Measurements from ENCODE around the gene ENPP3. TPM values are rescaled to one million over a fixed set of nuclear protein-coding genes. Genes with fewer than 3 reads are reported as not detected.

The ENPP3 gene
- total RNA-seq, 1 donor from 2014 or later: 16.3 TPM

- Mint-ChIP-seq H3K4me1 (ENCODE audit: low read depth) (peaks cover 21% of the 10 kb centered on the region), H3K36me3 (ENCODE audit: low read depth) (peaks cover 20% of the 10 kb centered on the region), H3K4me3 (ENCODE audit: low read depth) (peak overlapping the region; percentile 97), H3K27ac (peak overlapping the region; percentile 81), H3K27me3 (ENCODE audit: low read depth) (no peaks in the 10 kb centered on the region), H3K9me3 (no peaks in the 10 kb centered on the region)
- intact Hi-C loops (cut with micrococcal nuclease): loop anchor here (1.0 to 5.0 kb wide), 6 partner anchors 11 to 742 kb away; partner anchors contain the start of gene ENPP1
- no peak for DNase-seq (ENCODE audit: low spot score)
Observed at GRCh38 chr6:131629651-131630050, 7.5 kb upstream of the ENPP3 start.

GRCh38 chr6:131631625-131632289, 5.3 kb upstream of the ENPP3 start:
- no peak for DNase-seq (ENCODE audit: low spot score)
- Mint-ChIP-seq H3K4me1 (ENCODE audit: low read depth) (peaks cover 20% of the 10 kb centered on the region), H3K36me3 (ENCODE audit: low read depth) (peaks cover 14% of the 10 kb centered on the region), H3K27me3 (ENCODE audit: low read depth) (no peaks in the 10 kb centered on the region), H3K4me3 (ENCODE audit: low read depth) (no peak overlapping the region), H3K27ac (peak overlapping the region; percentile 13), H3K9me3 (no peaks in the 10 kb centered on the region)
- intact Hi-C loops (cut with micrococcal nuclease): no loop called here

- Mint-ChIP-seq H3K27ac (no peak overlapping the region), H3K9me3 (no peaks in the 10 kb centered on the region), H3K27me3 (ENCODE audit: low read depth) (no peaks in the 10 kb centered on the region), H3K4me3 (ENCODE audit: low read depth) (no peak overlapping the region), H3K36me3 (ENCODE audit: low read depth) (peaks cover 16% of the 10 kb centered on the region), H3K4me1 (ENCODE audit: low read depth) (peaks cover 14% of the 10 kb centered on the region)
- DNase-seq (ENCODE audit: low spot score): no peak
- intact Hi-C loops (cut with micrococcal nuclease): no loop called here
Observed at GRCh38 chr6:131635384-131636340, 1.4 kb upstream of the ENPP3 start.

GRCh38 chr6:131638013-131638412, 911 bp downstream of the ENPP3 start:
- Mint-ChIP-seq H3K27me3 (ENCODE audit: low read depth) (no peaks in the 10 kb centered on the region), H3K4me1 (ENCODE audit: low read depth) (peaks cover 26% of the 10 kb centered on the region), H3K27ac (peak overlapping the region; percentile 54), H3K36me3 (ENCODE audit: low read depth) (peaks cover 25% of the 10 kb centered on the region), H3K4me3 (ENCODE audit: low read depth) (peak overlapping the region; percentile 84), H3K9me3 (peaks cover 4% of the 10 kb centered on the region)
- no peak for DNase-seq (ENCODE audit: low spot score)
- intact Hi-C loops (cut with micrococcal nuclease): no loop called here

GRCh38 chr6:131640100-131640499, 3.0 kb downstream of the ENPP3 start:
- DNase-seq (ENCODE audit: low spot score): no peak
- peaks cover 21% of the 10 kb centered on the region for H3K36me3 Mint-ChIP-seq (ENCODE audit: low read depth)
- H3K27me3 Mint-ChIP-seq (ENCODE audit: low read depth): no peaks in the 10 kb centered on the region
- intact Hi-C loops (cut with micrococcal nuclease): loop anchor here (1.0 to 2.0 kb wide), 4 partner anchors 11 to 149 kb away; no protein-coding TSS in a partner anchor
- peak overlapping the region; percentile 86 for H3K27ac Mint-ChIP-seq
- peaks cover 4% of the 10 kb centered on the region for H3K9me3 Mint-ChIP-seq
- H3K4me3 Mint-ChIP-seq (ENCODE audit: low read depth): peak overlapping the region; percentile 53
- H3K4me1 Mint-ChIP-seq (ENCODE audit: low read depth): peaks cover 26% of the 10 kb centered on the region

- H3K27me3 Mint-ChIP-seq (ENCODE audit: low read depth): no peaks in the 10 kb centered on the region
- peaks cover 26% of the 10 kb centered on the region for H3K4me1 Mint-ChIP-seq (ENCODE audit: low read depth)
- H3K4me3 Mint-ChIP-seq (ENCODE audit: low read depth): no peak overlapping the region
- peak overlapping the region; percentile 86 for H3K27ac Mint-ChIP-seq
- peaks cover 4% of the 10 kb centered on the region for H3K9me3 Mint-ChIP-seq
- DNase-seq (ENCODE audit: low spot score): no peak
- intact Hi-C loops (cut with micrococcal nuclease): loop anchor here (1.0 to 2.0 kb wide), 4 partner anchors 11 to 148 kb away; no protein-coding TSS in a partner anchor
- peaks cover 21% of the 10 kb centered on the region for H3K36me3 Mint-ChIP-seq (ENCODE audit: low read depth)
Observed at GRCh38 chr6:131640576-131640975, 3.5 kb downstream of the ENPP3 start.

- intact Hi-C loops (cut with micrococcal nuclease): loop anchor here (2.0 kb wide), 1 partner anchor 147 kb away; no protein-coding TSS in a partner anchor
Observed at GRCh38 chr6:131641554-131641953, 4.5 kb downstream of the ENPP3 start.

GRCh38 chr6:131642565-131642964, 5.5 kb downstream of the ENPP3 start:
- intact Hi-C loops (cut with micrococcal nuclease): no loop called here
- H3K4me3 Mint-ChIP-seq (ENCODE audit: low read depth): no peak overlapping the region

More at GRCh38 chr6:131641554-131641953, 4.5 kb downstream of the ENPP3 start:
- peaks cover 26% of the 10 kb centered on the region for H3K4me1 Mint-ChIP-seq (ENCODE audit: low read depth)
- H3K27me3 Mint-ChIP-seq (ENCODE audit: low read depth): no peaks in the 10 kb centered on the region
- H3K36me3 Mint-ChIP-seq (ENCODE audit: low read depth): peaks cover 21% of the 10 kb centered on the region
- no peak for DNase-seq (ENCODE audit: low spot score)
- H3K9me3 Mint-ChIP-seq: peaks cover 4% of the 10 kb centered on the region
- H3K27ac Mint-ChIP-seq: peak overlapping the region; percentile 77
- peak overlapping the region; percentile 28 for H3K4me3 Mint-ChIP-seq (ENCODE audit: low read depth)

GRCh38 chr6:131642987-131643611, 6.0 kb downstream of the ENPP3 start:
- Mint-ChIP-seq H3K27ac (peak overlapping the region; percentile 61), H3K27me3 (ENCODE audit: low read depth) (no peaks in the 10 kb centered on the region), H3K9me3 (peaks cover 4% of the 10 kb centered on the region), H3K4me3 (ENCODE audit: low read depth) (peak overlapping the region; percentile 3), H3K36me3 (ENCODE audit: low read depth) (peaks cover 22% of the 10 kb centered on the region), H3K4me1 (ENCODE audit: low read depth) (peaks cover 23% of the 10 kb centered on the region)
- DNase-seq (ENCODE audit: low spot score): no peak
- intact Hi-C loops (cut with micrococcal nuclease): no loop called here

More at GRCh38 chr6:131642565-131642964, 5.5 kb downstream of the ENPP3 start:
- Mint-ChIP-seq H3K27me3 (ENCODE audit: low read depth) (no peaks in the 10 kb centered on the region), H3K4me1 (ENCODE audit: low read depth) (peaks cover 26% of the 10 kb centered on the region), H3K9me3 (peaks cover 4% of the 10 kb centered on the region), H3K27ac (peak overlapping the region; percentile 61), H3K36me3 (ENCODE audit: low read depth) (peaks cover 21% of the 10 kb centered on the region)
- no peak for DNase-seq (ENCODE audit: low spot score)

- H3K4me3 Mint-ChIP-seq (ENCODE audit: low read depth): no peak overlapping the region
- H3K9me3 Mint-ChIP-seq: peaks cover 4% of the 10 kb centered on the region
- intact Hi-C loops (cut with micrococcal nuclease): no loop called here
- H3K27ac Mint-ChIP-seq: no peak overlapping the region
- no peak for DNase-seq (ENCODE audit: low spot score)
- peaks cover 22% of the 10 kb centered on the region for H3K4me1 Mint-ChIP-seq (ENCODE audit: low read depth)
- H3K36me3 Mint-ChIP-seq (ENCODE audit: low read depth): peaks cover 21% of the 10 kb centered on the region
- no peaks in the 10 kb centered on the region for H3K27me3 Mint-ChIP-seq (ENCODE audit: low read depth)
Observed at GRCh38 chr6:131643855-131644460, 6.9 kb downstream of the ENPP3 start.

- no peak overlapping the region for H3K4me3 Mint-ChIP-seq (ENCODE audit: low read depth)
- no peak overlapping the region for H3K27ac Mint-ChIP-seq
- H3K27me3 Mint-ChIP-seq (ENCODE audit: low read depth): no peaks in the 10 kb centered on the region
- intact Hi-C loops (cut with micrococcal nuclease): no loop called here
- H3K36me3 Mint-ChIP-seq (ENCODE audit: low read depth): peaks cover 24% of the 10 kb centered on the region
- peaks cover 4% of the 10 kb centered on the region for H3K9me3 Mint-ChIP-seq
- DNase-seq (ENCODE audit: low spot score): no peak
- H3K4me1 Mint-ChIP-seq (ENCODE audit: low read depth): peaks cover 22% of the 10 kb centered on the region
Observed at GRCh38 chr6:131644921-131645320, 7.8 kb downstream of the ENPP3 start.

GRCh38 chr6:131645846-131646245, 8.7 kb downstream of the ENPP3 start:
- Mint-ChIP-seq H3K27ac (no peak overlapping the region), H3K27me3 (ENCODE audit: low read depth) (no peaks in the 10 kb centered on the region)

More at GRCh38 chr6:131645846-131646245, 8.7 kb downstream of the ENPP3 start:
- H3K4me3 Mint-ChIP-seq (ENCODE audit: low read depth): no peak overlapping the region
- peaks cover 26% of the 10 kb centered on the region for H3K36me3 Mint-ChIP-seq (ENCODE audit: low read depth)
- no peak for DNase-seq (ENCODE audit: low spot score)
- intact Hi-C loops (cut with micrococcal nuclease): no loop called here
- H3K9me3 Mint-ChIP-seq: peaks cover 4% of the 10 kb centered on the region
- H3K4me1 Mint-ChIP-seq (ENCODE audit: low read depth): peaks cover 15% of the 10 kb centered on the region

Data from activated T-helper 2 cell treated with anti-CD3 and anti-CD28 coated beads, Interferon-gamma antibody, Interleukin-2, Interleukin-4, amounts not matched to agents 10 μg/mL and 5 μg/mL and 100 μg/mL, durations not matched to agents 14 hours and 24 hours and 36 hours (primary cell).